Panc1 (cell line): ENCODE measurements around the gene RPL37A. TPM values are rescaled to one million over a fixed set of nuclear protein-coding genes. Genes with fewer than 3 reads are reported as not detected.

Source experiments
- ATAC-seq: fragments of 200-7000 bp; cut with Tn5 transposase; 2 replicates; pipeline ENCODE4 v1.9.1; 2020; ENCODE audit warnings: mild to moderate bottlenecking, moderate library complexity
- BruUV-seq: library from RNA; stranded (reverse); fragments of 400-500 nt; replicated peaks from 2 replicates; lab custom pipeline; 2021; lab: Mats Ljungman, UMichigan
- CTCF ChIA-PET: fragments of 300-600 bp; sonication (Branson Sonifier 250); formaldehyde crosslinking; loops from one replicate; lab custom pipeline; 2022; ENCODE audit warnings: antibody characterized with exemption; lab: Charles Lee
- POLR2A ChIA-PET: fragments of 300-600 bp; sonication (Branson Sonifier 250); formaldehyde crosslinking; loops from one replicate; lab custom pipeline; 2022; ENCODE audit warnings: antibody characterized with exemption; lab: Charles Lee
- DNase-seq: peaks from one replicate; pipeline ENCODE4 v3.0.0-alpha.2; 2010; ENCODE audit warnings: low read depth, low spot score
- H3K27ac ChIP-seq: 2 replicates; pipeline ENCODE4 v1.5.1; 2011; ENCODE audit warnings: mild to moderate bottlenecking, low read length, inconsistent platforms
- H3K27me3 ChIP-seq: fragments of 200-500 bp; sonication (Bioruptor generic); 2 replicates; pipeline ENCODE4 v1.6.0; 2014; ENCODE audit warnings: low read length, inconsistent platforms; ENCODE audit not compliant: control insufficient read depth, insufficient read depth
- H3K36me3 ChIP-seq: fragments of 200-500 bp; sonication (Bioruptor generic); 2 replicates; pipeline ENCODE4 v1.5.1; 2014; ENCODE audit warnings: inconsistent platforms, mild to moderate bottlenecking, low read length, moderate library complexity; ENCODE audit not compliant: control insufficient read depth, insufficient read depth
- H3K4me1 ChIP-seq: 2 replicates; pipeline ENCODE4 v1.5.1; 2011; ENCODE audit warnings: inconsistent platforms, mild to moderate bottlenecking, low read length, moderate library complexity; ENCODE audit not compliant: control insufficient read depth, insufficient read depth
- H3K4me3 ChIP-seq, 2 experiments: 2 replicates each; pipeline ENCODE4 v1.5.1; 2011 to 2012; ENCODE audit warnings: low read depth in 2 of 2, low read length in 2 of 2, mild to moderate bottlenecking in 2 of 2, inconsistent platforms in 1 of 2, moderate library complexity in 1 of 2
- H3K9me3 ChIP-seq: fragments of 200-500 bp; sonication (Bioruptor generic); 2 replicates; pipeline ENCODE4 v1.5.1; 2014; ENCODE audit warnings: low read depth, mild to moderate bottlenecking, inconsistent platforms, low read length, moderate library complexity; ENCODE audit not compliant: control insufficient read depth, insufficient read depth
- CTCF ChIP-seq: fragments of 450-650 bp; IDR thresholded peaks from 2 replicates; pipeline ENCODE4 v1.5.1; 2017; ENCODE audit warnings: mild to moderate bottlenecking
- POLR2AphosphoS5 ChIP-seq: IDR thresholded peaks from 2 replicates; pipeline ENCODE4 v1.6.1; 2012; ENCODE audit warnings: mild to moderate bottlenecking, low read depth, low read length, moderate library complexity
- REST ChIP-seq, 2 experiments: IDR thresholded peaks; 2 replicates each; pipeline ENCODE4 v1.6.1; 2011 to 2012; ENCODE audit warnings: low read depth in 2 of 2, control low read depth in 1 of 2, low read length in 1 of 2, mild to moderate bottlenecking in 1 of 2, moderate library complexity in 1 of 2; ENCODE audit not compliant: insufficient read depth in 1 of 2
- SIN3A ChIP-seq: IDR thresholded peaks from 2 replicates; pipeline ENCODE4 v1.6.1; 2012; ENCODE audit warnings: low read depth, mild to moderate bottlenecking, low read length, moderate library complexity, borderline replicate concordance; ENCODE audit not compliant: insufficient read depth
- TCF7L2 ChIP-seq: IDR thresholded peaks from 2 replicates; pipeline ENCODE4 v1.6.1; 2011; ENCODE audit warnings: mild to moderate bottlenecking, low read depth, low read length, inconsistent platforms
- in situ Hi-C: cut with HindIII; loops from 2 replicates; pipeline ENCODE4 v1.10.0; 2016; ENCODE audit warnings: low sequenced_read_pairs, low pct_unique_long_range_greater_than_20kb
- intact Hi-C: fragments of 100-400 bp; cut with micrococcal nuclease; formaldehyde crosslinking; loops from one replicate; pipeline ENCODE4 v1.10.0; 2022; ENCODE audit not compliant: unreplicated experiment
- total RNA-seq: library from RNA; stranded (reverse); gene quantifications from one replicate; pipeline ENCODE4 v1.2.1, GENCODE V29; 2021; ENCODE audit not compliant: unreplicated experiment

Gene RPL37A
- total RNA-seq, 1 experiment from 2014 or later = 1,826 TPM

- Histone ChIP-seq H3K27ac (no peak overlapping the region), H3K4me1 (no peaks in the 10 kb centered on the region), H3K9me3 (no peaks in the 10 kb centered on the region), H3K27me3 (no peaks in the 10 kb centered on the region), H3K36me3 (peaks cover 9% of the 10 kb centered on the region), H3K4me3 (no peak overlapping the region)
- in situ Hi-C loops = no loop called here
- intact Hi-C loops = no loop called here
- ATAC-seq = no peak
- TF ChIP-seq REST (IDR thresholded peaks at IDR 0.05; ENCODE audit: insufficient read depth in 1 of 2, low read depth in 2 of 2, low read length in 1 of 2) (no peak), POLR2AphosphoS5 (no peak), TCF7L2 (no peak), CTCF (no peak), SIN3A (no peak)
- no TSS peak for BruUV-seq
- POLR2A ChIA-PET = interaction anchor here (0.6 kb wide), 1 partner anchor 1326 kb away, joined by 3 read pairs; no protein-coding TSS in a partner anchor
- CTCF ChIA-PET = no interaction called here
- DNase-seq = no peak
Observed at GRCh38 chr2:216478791-216479190, 19.9 kb upstream of the RPL37A start.

- in situ Hi-C loops = no loop called here
- Histone ChIP-seq H3K9me3 (no peaks in the 10 kb centered on the region), H3K36me3 (peaks cover 9% of the 10 kb centered on the region), H3K4me1 (no peaks in the 10 kb centered on the region), H3K4me3 (no peak overlapping the region), H3K27ac (no peak overlapping the region), H3K27me3 (no peaks in the 10 kb centered on the region)
- BruUV-seq = no TSS peak
- ChIA-PET POLR2A (no interaction called here), CTCF (no interaction called here)
- intact Hi-C loops = no loop called here
- TF ChIP-seq CTCF (no peak), REST (IDR thresholded peaks at IDR 0.05; ENCODE audit: insufficient read depth in 1 of 2, low read depth in 2 of 2, low read length in 1 of 2) (no peak), SIN3A (no peak), POLR2AphosphoS5 (no peak), TCF7L2 (no peak)
- DNase-seq (no peak), ATAC-seq (no peak)
Observed at GRCh38 chr2:216480221-216480620, 18.4 kb upstream of the RPL37A start.
